ENCODE results near the gene HIGD2A.

HIGD2A gene

DNA sequence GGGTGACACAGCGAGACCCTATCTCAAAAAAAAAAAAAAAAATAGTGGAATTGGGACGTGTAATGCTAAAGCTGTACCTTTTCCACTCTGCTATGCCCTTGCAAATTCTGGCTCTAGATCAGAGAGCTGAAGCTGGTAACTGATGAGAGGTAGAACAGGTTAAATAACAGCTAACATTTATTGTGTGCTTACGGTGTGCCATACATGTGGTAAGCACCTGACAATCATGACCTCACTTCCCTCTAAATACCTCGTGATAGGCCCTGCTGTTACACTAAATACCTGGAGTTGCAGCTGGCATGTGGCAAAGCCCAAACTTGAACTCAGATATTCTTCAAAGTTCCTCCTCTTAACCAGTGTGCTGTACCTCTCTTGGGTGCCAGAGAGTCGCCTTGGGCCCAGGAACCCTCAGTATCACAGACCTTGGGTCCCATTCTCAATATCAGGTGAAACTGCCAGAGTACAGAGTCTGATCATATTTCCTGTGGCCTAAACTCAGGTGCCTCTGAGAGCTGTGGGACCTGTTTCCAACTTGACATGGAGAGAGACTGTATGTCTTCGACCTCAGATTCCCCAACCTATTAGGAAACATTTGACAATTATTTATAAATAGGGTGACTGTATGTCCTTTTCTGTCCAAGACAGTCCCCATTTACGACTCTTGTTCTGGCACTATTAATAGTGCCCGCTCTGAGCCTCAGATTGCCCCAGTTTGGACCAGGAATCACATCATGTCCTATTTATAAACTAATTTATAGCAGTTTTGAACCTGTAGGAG, 18.4 kb upstream of the HIGD2A start:
- DNase-seq = no peak

DNA sequence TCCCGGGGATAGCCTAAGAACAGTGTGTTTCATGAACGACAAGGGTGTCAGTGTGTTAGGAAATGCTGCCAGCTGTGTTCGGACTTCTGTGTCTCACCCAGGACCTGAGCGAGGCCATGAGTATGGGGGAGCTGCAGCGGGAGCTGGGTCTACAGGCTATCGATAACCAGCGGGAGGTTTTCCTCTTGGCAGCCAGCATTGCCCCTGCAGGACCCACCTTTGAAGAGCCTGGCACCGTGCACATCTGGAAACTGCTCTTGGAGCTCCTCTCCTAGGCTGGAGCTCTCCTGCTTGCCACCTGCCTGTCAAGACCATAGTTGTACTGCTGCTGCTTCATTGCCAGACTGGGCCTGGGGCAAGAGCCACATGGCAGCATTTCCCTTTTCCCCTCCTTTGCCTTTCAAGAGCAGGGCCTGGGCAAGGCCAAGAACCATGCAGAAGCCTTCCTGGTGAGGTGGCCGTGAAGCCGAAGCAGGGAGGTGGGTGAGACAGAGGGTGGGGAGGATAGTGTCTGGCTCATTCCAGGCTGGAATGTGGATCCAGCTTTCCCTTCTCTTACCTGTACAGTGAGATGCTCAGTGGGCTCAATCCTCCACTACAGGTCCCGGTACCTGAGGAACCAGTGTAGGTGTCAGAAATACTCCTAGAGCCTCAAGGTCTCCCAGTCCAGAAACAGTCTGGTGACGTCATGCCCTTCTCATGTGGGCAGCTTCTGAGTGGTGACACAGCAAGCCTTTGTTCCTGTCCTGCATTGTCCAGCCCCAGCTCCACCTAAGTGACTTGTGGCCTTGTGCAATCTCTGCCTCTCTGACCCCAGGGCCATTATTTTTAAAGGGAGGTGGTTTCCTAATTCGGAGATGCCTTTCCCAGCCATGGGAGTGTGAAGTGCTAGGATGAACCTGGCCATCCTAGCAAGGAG, 16.7 kb upstream of the HIGD2A start:
- no peak for DNase-seq

DNA sequence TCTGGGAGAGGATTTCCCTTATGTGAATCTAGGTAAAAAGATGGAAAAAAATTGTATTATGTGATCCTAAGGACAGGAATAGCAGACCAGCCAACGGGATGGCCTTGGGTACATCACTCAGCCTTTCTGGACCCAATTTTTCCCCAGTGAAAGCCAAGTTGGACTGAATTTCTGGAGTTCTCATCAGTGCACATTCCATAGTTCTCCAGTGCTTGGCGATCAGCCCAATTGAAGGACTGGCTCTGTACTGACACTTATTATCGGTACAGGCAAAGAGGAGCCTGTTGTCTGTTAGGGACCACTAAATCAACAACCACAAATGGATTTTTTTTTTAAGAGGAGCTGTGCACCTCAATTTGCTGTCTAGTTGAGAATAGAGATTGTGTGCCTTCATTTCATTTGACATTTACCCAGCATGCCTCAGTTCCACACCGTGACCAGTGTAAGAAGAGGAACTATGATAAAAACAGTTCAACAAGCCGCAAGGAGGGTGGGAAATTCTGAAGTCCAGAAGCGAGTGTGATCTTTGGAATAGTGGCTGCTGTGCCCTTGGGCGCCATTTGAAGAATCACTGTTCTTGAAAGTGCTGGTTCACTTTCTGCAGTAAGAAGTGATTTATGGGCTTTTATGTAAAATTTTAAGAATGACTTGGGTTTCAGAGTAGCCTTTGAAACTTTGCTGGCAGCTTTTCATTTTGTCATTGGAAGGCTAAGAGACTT, 15.3 kb upstream of the HIGD2A start:
- DNase-seq = no peak

DNA sequence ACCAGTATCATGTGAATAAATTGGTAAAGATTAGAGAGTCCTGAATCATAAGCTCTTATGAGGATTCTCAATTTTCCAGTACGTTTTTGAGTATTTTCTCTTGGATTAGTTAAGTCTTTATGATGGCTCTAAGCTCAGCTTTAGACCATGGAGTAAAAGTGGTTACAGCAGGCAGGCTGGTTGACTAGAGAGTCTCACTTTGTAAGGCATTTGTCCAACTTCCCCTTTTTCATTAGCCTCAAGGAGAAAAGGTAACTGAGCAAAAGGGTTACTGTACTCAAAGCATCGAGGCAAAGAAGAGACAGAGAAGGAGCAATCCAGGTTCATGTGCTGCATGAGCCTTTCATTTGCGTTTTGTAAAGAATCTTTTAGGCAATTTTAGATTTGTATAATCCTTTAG, 8.7 kb upstream of the HIGD2A start:
- DNase-seq = no peak

DNA sequence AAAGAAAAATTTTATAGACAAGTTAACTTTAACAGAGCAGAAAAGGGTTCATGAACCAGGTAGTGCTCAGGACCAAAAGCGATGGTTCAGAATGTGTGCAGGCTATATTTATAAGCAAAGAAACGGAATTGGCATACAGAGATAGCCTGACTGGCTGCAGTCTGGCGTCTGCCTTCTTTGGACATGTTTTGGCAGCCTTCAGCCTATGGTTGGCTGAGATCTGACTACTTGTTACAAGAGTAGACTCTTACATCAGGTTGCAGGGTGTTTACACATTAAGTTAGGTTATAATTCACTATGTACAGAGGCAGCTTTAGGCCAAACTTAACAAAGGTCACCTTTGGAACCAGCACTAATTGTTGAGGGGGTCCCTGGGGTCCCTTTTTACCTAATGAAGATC, 7.1 kb upstream of the HIGD2A start:
- no peak for DNase-seq

DNA sequence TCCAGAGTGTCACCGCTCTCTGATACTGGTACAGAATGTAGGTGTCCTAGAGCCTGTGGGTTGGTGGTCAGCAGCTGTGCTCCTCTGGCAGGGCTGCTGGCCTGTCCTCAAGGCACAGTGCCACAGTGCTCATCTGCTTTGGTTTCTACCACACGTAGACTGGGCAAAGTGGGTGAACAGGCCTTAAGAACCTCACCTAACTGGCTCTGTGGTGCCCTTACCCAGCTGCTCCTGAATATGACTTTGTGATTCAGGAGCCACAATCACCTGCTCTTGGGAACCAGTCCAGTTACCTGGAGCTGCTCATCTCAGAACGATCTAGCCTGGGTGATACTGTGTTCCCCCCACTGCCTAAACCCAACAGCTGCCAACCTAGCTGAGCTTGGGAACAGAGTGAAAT, 6.6 kb upstream of the HIGD2A start:
- no peak for DNase-seq

DNA sequence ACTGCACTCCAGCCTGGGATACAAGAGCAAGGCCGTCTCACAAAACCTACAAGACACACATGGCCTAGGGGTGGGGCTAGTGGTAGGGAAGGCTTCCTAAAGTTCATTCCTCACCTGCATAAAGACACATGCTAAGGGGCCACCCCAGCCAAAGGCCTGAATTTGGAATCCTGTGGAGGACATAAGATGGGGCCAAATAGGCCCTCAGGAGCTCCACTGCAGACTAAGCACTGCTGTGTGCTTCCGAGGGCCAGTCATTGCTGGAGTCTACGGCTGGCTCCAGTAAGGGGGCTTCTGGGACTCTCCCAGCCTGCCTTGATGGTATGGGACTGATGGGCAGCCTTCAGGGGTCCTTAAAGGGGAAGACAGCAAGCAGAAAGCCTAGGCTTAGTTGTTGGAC, 5.8 kb upstream of the HIGD2A start:
- DNase-seq = no peak

DNA sequence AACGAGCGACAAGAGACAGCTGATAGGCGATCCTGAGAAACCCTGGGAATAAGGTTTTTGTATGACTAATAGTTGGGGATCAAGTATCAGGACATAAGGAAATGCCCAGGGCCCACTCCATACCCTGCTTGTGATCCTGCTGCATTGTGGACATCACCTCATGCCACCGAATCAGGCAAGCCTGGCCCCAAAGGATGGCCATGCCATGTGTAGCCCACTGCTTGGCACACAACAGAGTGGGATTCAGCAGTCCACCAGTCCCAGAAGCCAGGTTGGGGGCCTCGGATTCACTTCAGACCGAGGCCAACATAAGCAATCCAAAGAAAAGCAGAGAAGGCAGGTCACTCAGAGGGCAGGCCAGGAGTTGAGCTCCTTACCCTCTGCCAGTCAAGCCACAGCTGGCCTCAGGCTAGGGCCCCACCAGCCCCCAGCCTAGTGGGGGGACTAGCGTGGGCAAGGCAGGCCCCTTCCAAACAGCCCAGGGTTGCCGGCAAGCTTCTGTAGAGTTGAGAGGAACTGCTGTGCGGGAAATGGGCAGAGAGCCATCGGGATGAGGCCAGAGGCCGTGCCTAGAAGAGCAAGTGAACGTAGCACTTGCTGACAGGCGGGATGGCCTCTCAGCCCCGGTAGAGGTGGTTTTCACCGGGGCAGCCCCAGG, 5.2 kb upstream of the HIGD2A start:
- DNase-seq = no peak

DNA sequence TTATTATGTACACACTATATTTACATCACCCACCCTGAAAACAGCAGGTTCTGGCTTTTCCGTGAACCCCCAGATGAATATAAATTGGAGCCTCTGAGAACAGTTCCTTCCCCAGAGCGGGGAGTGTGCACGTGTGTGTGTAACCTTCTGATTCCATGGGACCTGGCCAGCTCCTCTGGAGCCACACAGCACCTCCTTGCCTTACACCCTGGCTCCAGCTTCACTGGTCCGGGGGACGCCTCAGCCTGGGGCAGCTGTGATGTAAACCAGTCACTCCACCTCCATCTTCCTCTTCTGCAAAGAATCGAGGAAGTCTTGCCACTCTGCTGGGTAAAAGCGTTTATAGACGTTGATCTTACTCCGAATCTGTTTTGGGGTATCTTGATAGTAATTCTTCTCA, 4.6 kb upstream of the HIGD2A start:
- DNase-seq = no peak

DNA sequence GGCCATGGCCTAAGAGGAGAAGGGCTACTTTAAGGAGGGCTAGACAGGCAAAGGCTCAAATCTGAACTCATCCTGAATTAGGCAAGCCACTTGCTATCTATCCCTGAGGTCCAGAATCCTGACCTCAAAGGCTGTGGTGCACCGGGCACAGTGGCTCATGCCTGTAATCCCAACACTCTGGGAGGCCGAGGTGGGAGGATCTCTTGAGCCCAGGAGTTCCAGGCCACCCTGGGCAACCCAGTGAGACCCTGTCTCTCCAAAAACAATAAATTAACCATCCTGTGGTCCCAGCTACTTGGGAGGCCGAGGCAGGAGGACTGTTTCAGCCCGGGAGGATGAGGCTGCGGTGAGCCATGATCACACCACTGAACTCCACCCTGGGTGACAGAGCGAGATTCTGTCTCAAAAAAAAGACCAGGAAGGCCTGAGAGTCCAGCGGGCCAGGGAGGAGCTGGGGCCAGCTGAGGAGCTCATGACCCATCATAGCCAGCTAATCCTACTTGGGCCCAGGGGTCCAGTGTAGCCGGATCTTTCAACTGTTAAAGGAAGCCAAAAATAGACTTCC, 4.1 kb upstream of the HIGD2A start:
- no peak for DNase-seq

DNA sequence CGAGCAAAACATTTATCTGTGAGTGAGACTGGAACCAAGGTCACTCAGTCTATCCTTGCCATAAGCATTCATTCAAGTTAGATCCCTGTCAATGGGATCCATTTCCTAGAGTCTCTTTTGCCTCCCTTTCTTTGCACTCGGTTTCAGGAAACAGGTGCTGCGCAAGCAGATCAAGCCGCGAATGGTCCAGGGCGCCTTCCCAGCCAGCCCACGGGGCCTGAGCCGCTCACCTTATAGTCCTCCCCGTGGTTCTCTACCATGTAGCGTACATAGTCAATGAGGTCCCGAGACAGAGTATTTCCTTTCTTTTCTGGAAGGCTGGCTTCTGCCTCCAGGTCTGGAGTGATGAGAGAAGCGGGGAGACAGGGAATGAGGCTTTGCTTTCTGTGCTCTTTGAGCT, 3.6 kb upstream of the HIGD2A start:
- no peak for DNase-seq

DNA sequence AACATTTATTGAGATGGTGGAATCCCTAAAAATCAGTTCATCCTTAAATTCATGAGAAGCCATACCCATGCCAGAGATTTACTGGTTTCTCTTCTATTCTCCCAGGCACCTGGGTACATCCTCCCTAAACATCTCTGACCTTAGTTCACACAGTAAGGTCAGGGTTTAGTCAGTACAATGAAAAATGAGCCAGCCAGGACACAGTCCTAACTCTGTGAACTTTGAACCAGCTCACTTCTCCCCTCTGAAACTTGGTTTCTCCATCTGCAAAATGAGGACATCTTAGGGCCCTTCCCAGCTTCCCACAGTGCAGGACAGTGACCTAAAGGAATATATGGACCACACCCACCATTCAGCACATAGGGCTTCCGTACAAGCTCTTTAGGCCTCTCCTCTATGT, 2.1 kb upstream of the HIGD2A start:
- no peak for DNase-seq

DNA sequence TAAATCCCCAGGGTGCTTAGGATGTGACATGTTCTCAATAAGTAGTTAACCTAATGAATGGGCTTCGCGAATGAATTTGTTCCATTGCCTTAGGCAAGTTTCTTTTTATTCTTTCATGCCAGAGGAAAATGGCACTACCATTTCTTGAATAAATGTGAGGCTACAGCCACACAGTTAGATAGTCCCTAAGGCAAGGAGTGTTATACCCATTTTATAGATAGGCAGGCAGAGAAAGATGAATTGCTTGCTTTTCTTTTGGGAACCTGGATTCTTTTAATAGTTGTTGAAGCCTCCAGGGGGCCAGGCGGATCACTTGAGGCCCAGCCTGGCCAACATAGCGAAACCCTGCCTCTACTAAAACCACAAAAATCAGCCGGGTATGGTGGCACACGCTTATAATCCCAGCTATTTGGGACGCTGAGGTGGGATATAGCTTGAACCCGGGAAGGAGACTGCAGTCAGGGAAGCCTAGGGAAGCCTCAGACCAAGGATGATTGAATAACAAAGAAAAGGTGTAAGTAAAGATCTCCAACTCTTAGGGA, 1.1 kb upstream of the HIGD2A start:
- DNase-seq = peak; percentile 10

DNA sequence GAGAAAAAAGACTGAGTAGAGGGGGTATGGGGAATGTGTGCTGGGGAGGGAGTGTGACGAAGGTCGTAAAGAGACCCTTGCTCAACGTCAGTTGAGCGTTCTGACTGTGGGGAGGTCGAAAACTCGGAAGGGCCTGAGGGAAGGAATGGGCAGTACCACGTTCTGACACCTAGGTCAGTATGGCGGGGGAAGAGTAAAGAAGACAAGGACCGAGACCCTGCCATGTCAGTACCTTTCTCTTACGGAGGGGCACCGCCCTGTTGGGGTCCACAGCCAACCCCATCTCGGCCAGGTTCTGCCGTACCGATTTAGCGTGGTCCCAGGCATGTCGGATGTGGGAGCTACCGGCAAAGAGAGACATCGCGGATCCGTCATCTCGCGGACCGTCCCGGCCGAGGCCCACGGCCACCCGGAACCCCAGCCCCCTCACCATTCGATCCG, 528 bp upstream of the HIGD2A start:
- DNase-seq = peak; percentile 35

DNA sequence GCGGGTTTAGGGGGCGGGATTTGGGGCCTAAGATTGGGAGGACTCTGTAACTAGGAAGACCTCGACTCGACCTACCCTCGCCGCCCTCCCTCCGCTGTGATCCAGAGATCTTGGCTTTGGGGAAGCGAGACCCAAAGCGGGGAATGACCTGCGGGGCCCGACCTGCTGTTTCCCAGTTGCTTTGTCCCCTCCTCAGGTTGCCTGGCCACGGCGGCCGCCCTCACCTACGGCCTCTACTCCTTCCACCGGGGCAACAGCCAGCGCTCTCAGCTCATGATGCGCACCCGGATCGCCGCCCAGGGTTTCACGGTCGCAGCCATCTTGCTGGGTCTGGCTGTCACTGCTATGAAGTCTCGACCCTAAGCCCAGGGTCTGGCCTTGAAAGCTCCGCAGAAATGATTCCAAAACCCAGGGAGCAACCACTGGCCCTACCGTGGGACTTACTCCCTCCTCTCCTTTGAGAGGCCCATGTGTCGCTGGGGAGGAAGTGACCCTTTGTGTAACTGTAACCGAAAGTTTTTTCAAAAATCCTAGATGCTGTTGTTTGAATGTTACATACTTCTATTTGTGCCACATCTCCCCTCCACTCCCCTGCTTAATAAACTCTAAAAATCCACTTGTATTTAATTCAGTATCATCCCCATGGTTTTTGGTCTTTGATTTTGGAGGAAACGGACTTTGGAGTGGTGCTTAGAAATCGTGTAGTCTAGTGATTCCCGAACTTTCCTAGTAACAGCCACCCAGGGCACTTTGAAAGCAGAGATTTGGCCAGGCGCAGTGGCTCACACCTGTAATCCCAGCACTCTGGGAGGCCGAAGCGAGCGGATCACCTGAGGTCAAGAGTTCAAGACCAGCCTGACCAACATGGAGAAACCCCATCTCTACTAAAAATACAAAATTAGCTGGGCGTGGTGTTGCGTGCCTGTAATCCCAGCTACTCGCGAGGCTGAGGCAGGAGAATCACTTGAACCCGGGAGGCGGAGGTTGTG, 878 bp downstream of the HIGD2A start:
- DNase-seq = no peak

DNA sequence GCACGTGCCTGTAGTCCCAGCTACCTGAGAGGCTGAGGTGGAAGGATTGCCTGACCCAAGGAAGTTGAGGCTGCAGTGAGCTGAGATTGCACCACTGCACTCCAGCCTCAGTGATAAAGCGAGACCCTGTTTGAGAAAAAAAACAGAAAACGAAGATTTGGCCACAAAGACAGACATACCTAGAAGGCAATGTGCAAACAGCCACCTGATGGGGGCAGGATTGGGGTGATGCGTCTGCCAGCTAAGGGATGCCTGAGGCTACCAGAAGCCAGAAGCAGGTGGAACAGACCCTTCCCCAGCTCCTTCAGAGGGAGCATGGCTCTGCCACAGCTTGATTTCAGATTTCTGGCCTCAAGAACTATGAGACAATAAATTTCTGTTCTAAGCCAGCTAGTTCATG, 2.9 kb downstream of the HIGD2A start:
- DNase-seq = no peak

DNA sequence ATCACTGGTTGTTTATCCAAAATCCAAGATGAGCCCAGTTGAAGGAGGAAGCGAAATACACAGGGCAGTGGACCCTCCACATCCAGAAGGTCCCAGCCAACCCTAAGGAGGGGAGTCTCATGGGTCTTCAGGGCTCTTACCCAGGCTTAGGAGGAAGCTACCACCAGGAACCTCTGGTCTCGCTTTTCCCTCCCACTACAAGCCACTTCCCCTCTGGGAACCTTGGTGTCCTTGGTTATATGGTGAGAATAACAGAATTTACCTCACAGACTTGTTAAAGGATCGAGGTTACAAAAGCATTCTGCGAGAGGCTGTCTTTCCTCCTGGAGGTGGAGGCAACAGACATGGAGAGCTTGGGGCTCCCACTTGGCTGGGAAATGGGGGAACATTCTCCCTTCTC, 3.4 kb downstream of the HIGD2A start:
- DNase-seq = no peak

DNA sequence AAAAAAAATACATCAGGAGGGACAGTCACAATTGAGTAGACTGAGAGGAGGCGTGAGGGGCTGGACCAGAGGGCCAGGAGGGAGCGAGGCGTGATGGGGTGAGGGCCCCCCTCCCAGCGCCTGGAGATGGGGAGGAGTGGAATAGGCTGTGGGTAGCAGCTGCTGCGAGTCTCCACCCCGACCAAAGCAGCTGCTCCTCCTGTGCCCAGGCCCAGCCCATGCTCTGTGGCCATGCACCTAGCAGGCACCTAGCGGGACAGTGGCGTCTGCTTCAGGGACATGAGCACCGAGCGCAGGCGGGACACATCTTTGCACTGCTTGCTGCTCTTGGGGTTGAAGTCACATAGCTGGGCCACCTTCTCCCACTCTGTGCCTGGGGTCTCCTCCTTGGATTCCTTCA, 4.0 kb downstream of the HIGD2A start:
- DNase-seq = no peak

DNA sequence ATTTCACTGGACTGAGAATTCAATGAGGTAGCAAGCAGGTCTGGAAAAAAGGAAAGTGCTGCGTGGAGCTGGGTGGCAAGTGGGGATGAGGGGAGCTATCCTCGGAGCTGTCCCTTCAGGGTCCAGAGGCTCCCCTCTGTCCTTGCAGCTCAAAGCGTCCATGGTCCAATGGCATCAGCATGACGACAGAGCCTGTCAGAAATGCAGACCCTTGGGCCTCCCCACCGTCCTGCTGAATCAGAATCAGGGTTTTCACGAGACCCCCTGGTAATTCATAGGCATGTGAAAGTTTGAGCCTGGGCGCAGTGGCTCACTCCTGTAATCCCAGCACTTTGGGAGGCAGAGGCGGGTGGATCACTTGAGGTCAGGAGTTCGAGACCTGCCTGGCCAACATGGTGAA, 5.5 kb downstream of the HIGD2A start:
- DNase-seq = no peak

DNA sequence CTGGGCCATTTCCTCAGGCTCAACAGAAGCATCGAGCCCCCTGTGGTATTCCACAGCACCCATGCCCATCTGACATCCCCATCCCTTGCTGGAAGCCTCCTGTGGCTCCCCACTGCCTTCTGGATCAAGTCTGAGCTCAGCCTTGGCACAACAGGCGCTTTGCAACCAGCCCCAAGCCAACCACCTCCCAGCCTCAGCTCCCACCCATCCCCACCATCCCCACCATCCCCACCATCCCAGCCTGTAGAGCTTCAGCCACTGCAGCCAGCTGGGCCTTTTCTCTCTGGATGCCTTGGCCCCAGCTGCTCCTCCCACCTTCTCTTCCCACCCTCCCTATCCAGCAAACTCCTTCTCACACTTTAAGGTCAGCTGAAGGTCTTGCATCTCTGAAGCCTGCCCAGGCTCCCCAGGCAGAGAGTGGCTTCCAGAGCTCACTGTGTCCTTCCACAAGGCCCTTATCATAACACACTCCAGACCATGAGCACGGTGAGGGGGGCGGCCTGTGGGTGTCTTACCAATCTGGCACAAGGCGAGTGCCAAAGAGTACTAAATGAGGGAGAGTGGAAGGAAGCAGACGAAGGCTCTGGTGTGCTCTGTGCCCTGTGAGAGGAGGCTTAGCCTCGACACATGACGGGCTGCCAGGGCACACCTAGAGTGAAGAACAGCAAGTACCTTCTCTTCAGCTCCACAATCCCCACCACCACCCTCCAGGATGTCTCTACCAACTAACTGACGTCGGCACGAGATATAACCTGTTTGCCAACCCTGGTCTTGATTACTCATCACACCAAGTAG, 6.5 kb downstream of the HIGD2A start:
- no peak for DNase-seq

Measured in activated CD4-positive, alpha-beta T cell treated with anti-CD3 and anti-CD28 coated beads, Interleukin-2, Interleukin-6, amounts not matched to agents 100 ng/mL and 50 ng/mL, durations not matched to agents 16 hours and 8 hours (primary cell).